ENCODE measurements around the gene OSMR.

The OSMR gene

DNA sequence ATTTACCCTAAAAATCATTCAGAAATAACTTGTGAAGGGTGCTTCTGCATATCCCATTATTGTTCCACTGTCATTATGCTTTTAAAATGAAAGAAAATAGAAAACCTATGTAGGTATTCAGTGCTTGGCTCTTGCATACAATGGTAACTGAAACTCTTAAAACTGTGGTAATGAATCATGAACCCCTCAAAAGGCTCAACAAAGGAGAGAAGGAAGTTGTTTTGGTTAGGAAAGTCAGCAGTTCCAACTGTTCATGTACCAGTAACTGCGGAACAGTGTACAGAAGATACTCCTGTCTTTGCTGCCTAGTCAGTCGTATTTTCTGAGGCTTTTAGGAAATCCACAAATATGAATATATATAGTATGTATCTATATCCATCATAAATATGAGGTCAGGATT lies 96.1 kb downstream of the OSMR start:
- Histone ChIP-seq H3K36me3 (ENCODE audit: low read depth) (peaks cover 88% of the 10 kb centered on the region), H3K9me3 (ENCODE audit: severe bottlenecking) (no peaks in the 10 kb centered on the region), H3K27ac (ENCODE audit: poor library complexity, severe bottlenecking) (no peak overlapping the region), H3K4me1 (ENCODE audit: insufficient read depth, poor library complexity, severe bottlenecking) (no peaks in the 10 kb centered on the region), H3K4me3 (ENCODE audit: severe bottlenecking) (no peak overlapping the region), H3K27me3 (ENCODE audit: insufficient read depth, poor library complexity, severe bottlenecking) (no peaks in the 10 kb centered on the region)
- no peak for TF ChIP-seq CTCF (IDR thresholded peaks at IDR 0.05; ENCODE audit: poor library complexity, severe bottlenecking)
- ATAC-seq (ENCODE audit: low read depth) (no peak), DNase-seq (ENCODE audit: low spot score) (no peak)

DNA sequence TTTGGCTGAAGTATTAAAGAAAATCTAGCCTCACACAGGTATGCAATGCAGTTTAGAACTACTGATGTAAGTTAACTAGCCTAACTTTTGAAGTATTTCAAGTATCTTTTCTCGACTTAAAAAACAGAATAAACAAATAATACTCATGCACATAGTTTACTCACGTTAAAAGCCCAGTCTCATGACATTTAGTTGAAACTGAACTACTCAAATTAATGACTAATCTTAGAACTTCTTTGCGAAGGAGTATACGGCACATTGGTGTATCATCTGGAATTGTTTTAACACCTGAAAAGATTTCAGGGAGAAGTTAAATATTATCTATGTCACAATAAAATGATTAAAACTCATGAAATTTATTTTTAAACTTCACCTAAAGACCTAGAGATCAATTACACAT lies 98.5 kb downstream of the OSMR start:
- H3K36me3 ChIP-seq (ENCODE audit: low read depth) = peaks cover 89% of the 10 kb centered on the region

GRCh38 chr5:38948501-38948900 lies 102.7 kb downstream of the OSMR start:
- H3K4me3 ChIP-seq (ENCODE audit: severe bottlenecking) = no peak overlapping the region
- H3K4me1 ChIP-seq (ENCODE audit: insufficient read depth, poor library complexity, severe bottlenecking) = no peaks in the 10 kb centered on the region
- H3K9me3 ChIP-seq (ENCODE audit: severe bottlenecking) = no peaks in the 10 kb centered on the region
- ATAC-seq (ENCODE audit: low read depth) = no peak
- TF ChIP-seq CTCF (IDR thresholded peaks at IDR 0.05; ENCODE audit: poor library complexity, severe bottlenecking) = no peak
- no peak for DNase-seq (ENCODE audit: low spot score)
- H3K27ac ChIP-seq (ENCODE audit: poor library complexity, severe bottlenecking) = no peak overlapping the region
- peaks cover 100% of the 10 kb centered on the region for H3K36me3 ChIP-seq (ENCODE audit: low read depth)
- H3K27me3 ChIP-seq (ENCODE audit: insufficient read depth, poor library complexity, severe bottlenecking) = no peaks in the 10 kb centered on the region

More for the DNA sequence above, 98.5 kb downstream of the OSMR start:
- Histone ChIP-seq H3K4me1 (ENCODE audit: insufficient read depth, poor library complexity, severe bottlenecking) (no peaks in the 10 kb centered on the region), H3K27ac (ENCODE audit: poor library complexity, severe bottlenecking) (no peak overlapping the region), H3K27me3 (ENCODE audit: insufficient read depth, poor library complexity, severe bottlenecking) (no peaks in the 10 kb centered on the region), H3K4me3 (ENCODE audit: severe bottlenecking) (no peak overlapping the region), H3K9me3 (ENCODE audit: severe bottlenecking) (no peaks in the 10 kb centered on the region)
- no peak for ATAC-seq (ENCODE audit: low read depth)
- TF ChIP-seq CTCF (IDR thresholded peaks at IDR 0.05; ENCODE audit: poor library complexity, severe bottlenecking) = no peak
- no peak for DNase-seq (ENCODE audit: low spot score)

DNA sequence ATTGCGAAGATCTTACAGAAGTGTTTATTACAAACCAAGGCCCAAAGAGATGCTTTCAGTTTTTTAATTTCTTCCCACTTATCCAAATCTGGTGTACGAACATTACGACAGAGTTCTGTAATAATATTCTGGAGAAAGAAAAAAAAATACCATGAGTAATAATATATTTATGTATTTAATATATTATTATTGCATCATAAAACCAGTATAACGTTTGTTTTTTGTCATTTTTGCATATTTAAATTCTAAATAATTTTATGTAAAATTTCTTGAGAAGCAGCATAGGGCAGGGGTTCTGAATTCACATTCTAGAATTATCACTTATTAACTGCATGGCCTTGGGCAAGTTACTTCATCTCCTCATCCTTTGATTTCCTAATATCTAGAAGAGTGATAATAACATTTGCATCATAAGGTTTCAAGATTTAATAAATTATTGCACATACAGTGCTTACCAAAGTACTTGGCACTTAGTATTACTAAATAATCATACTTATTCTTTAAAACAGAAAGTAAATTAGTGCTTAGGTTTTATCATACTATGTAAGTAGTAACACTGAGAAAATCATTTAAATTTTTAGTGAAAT lies 107.7 kb downstream of the OSMR start:
- Histone ChIP-seq H3K27me3 (ENCODE audit: insufficient read depth, poor library complexity, severe bottlenecking) (no peaks in the 10 kb centered on the region), H3K36me3 (ENCODE audit: low read depth) (peaks cover 100% of the 10 kb centered on the region), H3K4me1 (ENCODE audit: insufficient read depth, poor library complexity, severe bottlenecking) (peaks cover 9% of the 10 kb centered on the region), H3K9me3 (ENCODE audit: severe bottlenecking) (no peaks in the 10 kb centered on the region), H3K4me3 (ENCODE audit: severe bottlenecking) (no peak overlapping the region), H3K27ac (ENCODE audit: poor library complexity, severe bottlenecking) (no peak overlapping the region)
- TF ChIP-seq CTCF (IDR thresholded peaks at IDR 0.05; ENCODE audit: poor library complexity, severe bottlenecking) = no peak
- ATAC-seq (ENCODE audit: low read depth) (no peak), DNase-seq (ENCODE audit: low spot score) (no peak)

- no peak for DNase-seq (ENCODE audit: low spot score)
- H3K9me3 ChIP-seq (ENCODE audit: severe bottlenecking) = no peaks in the 10 kb centered on the region
- H3K36me3 ChIP-seq (ENCODE audit: low read depth) = peaks cover 100% of the 10 kb centered on the region
- H3K27ac ChIP-seq (ENCODE audit: poor library complexity, severe bottlenecking) = no peak overlapping the region
- H3K4me1 ChIP-seq (ENCODE audit: insufficient read depth, poor library complexity, severe bottlenecking) = no peaks in the 10 kb centered on the region
- no peaks in the 10 kb centered on the region for H3K27me3 ChIP-seq (ENCODE audit: insufficient read depth, poor library complexity, severe bottlenecking)
- no peak overlapping the region for H3K4me3 ChIP-seq (ENCODE audit: severe bottlenecking)
- TF ChIP-seq CTCF (IDR thresholded peaks at IDR 0.05; ENCODE audit: poor library complexity, severe bottlenecking) = no peak
- ATAC-seq (ENCODE audit: low read depth) = no peak
These were observed 115.9 kb downstream of the OSMR start for GRCh38 chr5:38961691-38962090.
